ENCODE results near the gene OAT. TPM values are rescaled to one million over a fixed set of nuclear protein-coding genes. Genes with fewer than 3 reads are reported as not detected.

Gene OAT
- total RNA-seq, 4 donors from 2014 or later: 139 to 205 (median 168) TPM

DNA sequence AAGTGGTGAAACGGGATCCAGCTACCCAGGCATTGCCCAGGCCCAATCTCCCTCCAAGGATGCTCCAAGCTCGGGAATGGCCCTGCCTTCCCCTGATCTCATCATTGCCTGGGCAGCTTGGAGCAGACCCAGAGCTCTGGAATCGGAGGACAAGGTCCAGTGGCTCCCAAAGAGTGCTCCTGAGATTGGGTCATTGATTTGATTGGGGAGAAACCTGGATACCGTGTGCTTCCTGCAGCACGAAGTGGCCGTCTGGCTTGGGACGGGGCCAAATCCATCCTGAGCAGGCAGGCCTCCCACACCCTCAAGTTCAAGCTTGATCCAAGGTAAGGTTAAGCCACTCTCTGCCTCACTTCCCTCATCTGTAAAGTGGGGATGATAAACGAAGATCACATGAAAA, 69.9 kb downstream of the OAT start:
- Histone ChIP-seq H3K4me3 (no peak overlapping the region), H3K4me1 (no peaks in the 10 kb centered on the region), H3K27ac (no peak overlapping the region), H3K27me3 (no peaks in the 10 kb centered on the region), H3K9me3 (no peaks in the 10 kb centered on the region), H3K36me3 (no peaks in the 10 kb centered on the region)
- 87% methylated on average over 3 of the region's 8 CpGs; no CpG with 5 or more reads in 1 of the 2 donors for WGBS, 2 donors (ENCODE audit: low coverage in 1 of 2)
- TF ChIP-seq, protein P1, sequence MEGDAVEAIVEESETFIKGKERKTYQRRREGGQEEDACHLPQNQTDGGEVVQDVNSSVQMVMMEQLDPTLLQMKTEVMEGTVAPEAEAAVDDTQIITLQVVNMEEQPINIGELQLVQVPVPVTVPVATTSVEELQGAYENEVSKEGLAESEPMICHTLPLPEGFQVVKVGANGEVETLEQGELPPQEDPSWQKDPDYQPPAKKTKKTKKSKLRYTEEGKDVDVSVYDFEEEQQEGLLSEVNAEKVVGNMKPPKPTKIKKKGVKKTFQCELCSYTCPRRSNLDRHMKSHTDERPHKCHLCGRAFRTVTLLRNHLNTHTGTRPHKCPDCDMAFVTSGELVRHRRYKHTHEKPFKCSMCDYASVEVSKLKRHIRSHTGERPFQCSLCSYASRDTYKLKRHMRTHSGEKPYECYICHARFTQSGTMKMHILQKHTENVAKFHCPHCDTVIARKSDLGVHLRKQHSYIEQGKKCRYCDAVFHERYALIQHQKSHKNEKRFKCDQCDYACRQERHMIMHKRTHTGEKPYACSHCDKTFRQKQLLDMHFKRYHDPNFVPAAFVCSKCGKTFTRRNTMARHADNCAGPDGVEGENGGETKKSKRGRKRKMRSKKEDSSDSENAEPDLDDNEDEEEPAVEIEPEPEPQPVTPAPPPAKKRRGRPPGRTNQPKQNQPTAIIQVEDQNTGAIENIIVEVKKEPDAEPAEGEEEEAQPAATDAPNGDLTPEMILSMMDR (IDR thresholded peaks at IDR 0.05): no peak
- TF ChIP-seq POLR2AphosphoS5 (IDR thresholded peaks at IDR 0.05) (no peak), EP300 (IDR thresholded peaks at IDR 0.05) (no peak), POLR2A (IDR thresholded peaks at IDR 0.05) (no peak)
- no peak for ATAC-seq

DNA sequence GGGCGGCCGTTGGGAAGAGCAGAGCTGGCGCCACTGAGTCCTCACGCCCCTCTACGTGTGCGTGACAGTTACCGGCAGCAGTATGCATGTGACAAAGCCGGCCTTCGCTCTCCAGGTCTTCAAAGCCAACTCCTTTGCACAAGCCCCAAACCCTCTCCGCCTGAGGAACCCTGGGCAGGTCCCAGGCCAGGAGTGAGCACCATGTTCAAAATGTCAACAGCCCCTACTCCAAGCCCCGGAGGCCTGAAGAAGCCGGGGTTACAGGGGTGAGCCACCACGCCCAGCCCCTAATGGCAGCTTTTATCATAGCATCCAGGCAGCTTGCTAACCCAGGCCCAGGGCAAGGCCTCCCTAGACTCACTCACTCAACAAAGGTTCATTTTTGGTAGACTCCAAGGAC, 70.8 kb downstream of the OAT start:
- Histone ChIP-seq H3K27ac (no peak overlapping the region), H3K27me3 (no peaks in the 10 kb centered on the region), H3K4me3 (no peak overlapping the region), H3K36me3 (no peaks in the 10 kb centered on the region), H3K4me1 (no peaks in the 10 kb centered on the region), H3K9me3 (no peaks in the 10 kb centered on the region)
- TF ChIP-seq POLR2AphosphoS5 (IDR thresholded peaks at IDR 0.05) (no peak), EP300 (IDR thresholded peaks at IDR 0.05) (no peak), POLR2A (IDR thresholded peaks at IDR 0.05) (no peak)
- TF ChIP-seq, protein P1 (IDR thresholded peaks at IDR 0.05): no peak
- WGBS, 2 donors (ENCODE audit: low coverage in 1 of 2): 90% methylated on average over 2 of the region's 13 CpGs; no CpG with 5 or more reads in 1 of the 2 donors
- no peak for ATAC-seq

Other genes starting within 250 kb of the OAT start
- gene NKX1-2, start 31.1 kb upstream of the OAT start, total RNA-seq: under 1 TPM in 1 of 4 donors, not detected in 3; 0.12 TPM
- gene LHPP, start 42.9 kb upstream of the OAT start, total RNA-seq: 10 to 100 TPM; 12.3 to 25.0 (median 16.2) TPM

Measured in gastroesophageal sphincter (tissue), 4 donors.